Ectodermal cell (in vitro differentiated cells): ENCODE results near the gene BBS1.
A peak's percentile ranks its signal among the peaks of the same experiment; 100 is the strongest.

ENCODE experiments used
- H3K27ac ChIP-seq: 2 replicates; pipeline ENCODE4 v1.7.0; 2013; ENCODE audit warnings: mild to moderate bottlenecking, low read depth, low read length; ENCODE audit not compliant: insufficient read depth, poor library complexity, severe bottlenecking
- H3K27me3 ChIP-seq: 2 replicates; pipeline ENCODE4 v1.7.0; 2013; ENCODE audit warnings: mild to moderate bottlenecking, low read length; ENCODE audit not compliant: insufficient read depth, control insufficient read depth, poor library complexity, severe bottlenecking
- H3K36me3 ChIP-seq: one replicate; pipeline ENCODE4 v1.7.0; 2013; ENCODE audit warnings: low read length; ENCODE audit not compliant: control insufficient read depth, insufficient read depth
- H3K4me1 ChIP-seq: one replicate; pipeline ENCODE4 v1.7.0; 2013; ENCODE audit warnings: low read length; ENCODE audit not compliant: control insufficient read depth, insufficient read depth
- H3K4me3 ChIP-seq: 2 replicates; pipeline ENCODE4 v1.7.0; 2013; ENCODE audit warnings: low read depth, low read length, control low read depth; ENCODE audit not compliant: insufficient read depth
- H3K9me3 ChIP-seq: 2 replicates; pipeline ENCODE4 v1.7.0; 2013; ENCODE audit warnings: mild to moderate bottlenecking, low read length, moderate library complexity; ENCODE audit not compliant: control insufficient read depth
- WGBS, 2 experiments: methylation state at CpG; one replicate each; pipeline ENCODE4 v1.1.7; 2013; ENCODE audit warnings: missing lambda C conversion rate in 2 of 2; 5-methylcytosine and 5-hydroxymethylcytosine counted together

BBS1 gene

GRCh38 chr11:66492161-66492865, 18.1 kb upstream of the BBS1 start:
- Histone ChIP-seq H3K36me3 (peaks cover 8% of the 10 kb centered on the region), H3K4me1 (no peaks in the 10 kb centered on the region), H3K27ac (no peak overlapping the region), H3K27me3 (no peaks in the 10 kb centered on the region), H3K4me3 (no peak overlapping the region), H3K9me3 (no peaks in the 10 kb centered on the region)
- 95 to 96% methylated on average over 10 of the region's 10 CpGs for WGBS, 2 experiments

DNA sequence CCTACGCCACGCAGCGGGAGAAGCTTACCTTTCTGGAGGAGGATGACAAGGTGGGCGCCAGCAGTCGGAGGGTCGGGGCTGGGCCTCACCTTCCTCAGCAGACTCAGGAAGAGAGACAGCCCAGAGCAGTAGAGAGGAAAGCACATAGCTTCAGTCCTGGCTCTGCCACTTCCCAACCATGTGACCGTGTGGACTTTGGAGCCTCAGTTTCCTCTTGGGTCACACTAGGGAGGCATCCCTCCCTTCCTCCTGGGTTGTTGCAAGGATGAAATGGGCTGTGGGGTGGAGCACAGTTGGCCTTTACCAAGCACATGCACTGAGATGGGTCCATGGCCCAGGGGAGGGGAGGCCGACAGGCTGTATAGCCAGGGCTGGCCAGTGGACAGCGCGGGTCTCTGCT, 17.3 kb upstream of the BBS1 start:
- H3K27me3 ChIP-seq, result no peaks in the 10 kb centered on the region
- 95 to 96% methylated on average over 10 of the region's 10 CpGs for WGBS, 2 experiments
- H3K9me3 ChIP-seq, result no peaks in the 10 kb centered on the region
- H3K4me3 ChIP-seq, result no peak overlapping the region
- no peak overlapping the region for H3K27ac ChIP-seq
- peaks cover 8% of the 10 kb centered on the region for H3K36me3 ChIP-seq
- H3K4me1 ChIP-seq, result no peaks in the 10 kb centered on the region

DNA sequence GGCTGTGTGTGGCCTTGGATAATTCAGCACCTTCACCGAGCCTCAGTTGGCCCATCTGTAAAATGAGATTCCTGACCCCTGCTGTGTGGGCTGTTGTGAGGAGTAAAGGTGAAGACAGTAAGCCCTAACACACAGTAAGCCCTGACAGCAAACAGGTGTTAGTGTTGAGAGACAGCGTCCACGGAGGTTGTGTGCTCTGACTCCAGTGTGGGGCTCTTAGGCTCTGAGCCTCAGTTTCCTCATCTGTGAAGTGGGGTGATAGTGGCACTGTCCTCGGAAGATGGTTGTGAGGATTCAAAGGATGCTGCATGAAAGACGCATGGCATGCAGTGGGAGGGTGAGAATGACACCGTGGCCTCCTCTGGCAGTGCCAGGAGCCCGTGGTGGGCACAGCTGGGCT, 16.0 kb upstream of the BBS1 start:
- 94 to 95% methylated on average over 7 of the region's 7 CpGs for WGBS, 2 experiments
- H3K36me3 ChIP-seq, result peaks cover 8% of the 10 kb centered on the region
- H3K4me1 ChIP-seq, result no peaks in the 10 kb centered on the region

DNA sequence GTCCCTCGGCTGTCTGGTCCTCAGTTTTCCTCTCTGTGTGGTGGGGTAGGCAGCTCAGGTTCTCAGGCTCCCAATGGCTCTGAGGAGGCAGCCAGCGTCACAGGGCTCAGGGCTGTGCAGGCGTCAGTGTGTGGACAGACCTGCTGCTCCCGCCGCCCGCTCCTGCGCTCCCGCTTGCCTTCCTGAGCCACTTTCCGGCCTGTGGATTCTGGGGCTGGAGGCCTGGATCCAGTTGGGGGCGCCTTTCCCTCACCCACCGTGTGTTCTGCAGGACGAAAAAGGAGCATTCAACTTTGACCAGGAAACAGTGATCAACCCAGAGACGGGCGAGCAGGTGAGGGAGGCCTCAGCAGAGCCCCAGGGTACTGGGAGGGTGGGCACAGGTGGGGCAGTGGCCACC, 15.5 kb upstream of the BBS1 start:
- no peaks in the 10 kb centered on the region for H3K27me3 ChIP-seq
- no peak overlapping the region for H3K4me3 ChIP-seq
- H3K27ac ChIP-seq, result no peak overlapping the region
- H3K4me1 ChIP-seq, result no peaks in the 10 kb centered on the region
- peaks cover 8% of the 10 kb centered on the region for H3K36me3 ChIP-seq
- WGBS, 2 experiments, result 83 to 87% methylated on average over 14 of the region's 14 CpGs
- no peaks in the 10 kb centered on the region for H3K9me3 ChIP-seq

More for the DNA sequence above, 16.0 kb upstream of the BBS1 start:
- Histone ChIP-seq H3K4me3 (no peak overlapping the region), H3K27ac (no peak overlapping the region), H3K27me3 (no peaks in the 10 kb centered on the region), H3K9me3 (no peaks in the 10 kb centered on the region)

GRCh38 chr11:66495401-66495854, 15.0 kb upstream of the BBS1 start:
- Histone ChIP-seq H3K36me3 (peaks cover 8% of the 10 kb centered on the region), H3K27ac (no peak overlapping the region), H3K9me3 (no peaks in the 10 kb centered on the region), H3K4me3 (no peak overlapping the region), H3K4me1 (no peaks in the 10 kb centered on the region), H3K27me3 (no peaks in the 10 kb centered on the region)
- 92 to 94% methylated on average over 17 of the region's 17 CpGs for WGBS, 2 experiments

DNA sequence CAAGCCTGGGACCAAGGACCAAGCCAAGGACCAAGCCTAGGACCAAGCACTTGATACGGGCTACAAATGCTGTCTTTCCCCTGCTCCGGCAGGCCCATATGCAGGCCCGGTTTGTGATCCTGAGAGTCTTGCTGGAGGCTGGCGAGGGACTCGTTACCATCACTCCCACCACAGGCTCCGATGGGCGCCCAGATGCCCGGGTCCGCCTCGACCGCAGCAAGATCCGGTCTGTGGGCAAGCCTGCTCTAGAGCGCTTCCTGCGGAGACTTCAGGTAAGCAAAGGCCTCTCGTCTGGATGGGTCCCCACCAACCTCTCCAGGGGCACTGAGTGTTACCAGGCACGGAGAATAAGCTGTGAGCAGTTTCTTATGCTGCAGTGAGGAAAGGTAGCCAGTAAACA, 13.2 kb upstream of the BBS1 start:
- peaks cover 8% of the 10 kb centered on the region for H3K36me3 ChIP-seq

GRCh38 chr11:66498506-66498905, 11.9 kb upstream of the BBS1 start:
- H3K9me3 ChIP-seq, result no peaks in the 10 kb centered on the region
- no peaks in the 10 kb centered on the region for H3K4me1 ChIP-seq
- H3K27me3 ChIP-seq, result no peaks in the 10 kb centered on the region
- no peak overlapping the region for H3K4me3 ChIP-seq
- peaks cover 4% of the 10 kb centered on the region for H3K36me3 ChIP-seq
- WGBS, 2 experiments, result 90 to 97% methylated on average over 3 to 5 of the region's 5 CpGs
- H3K27ac ChIP-seq, result no peak overlapping the region

More for the DNA sequence above, 13.2 kb upstream of the BBS1 start:
- 95 to 97% methylated on average over 16 of the region's 16 CpGs for WGBS, 2 experiments
- Histone ChIP-seq H3K4me1 (no peaks in the 10 kb centered on the region), H3K9me3 (no peaks in the 10 kb centered on the region), H3K27me3 (no peaks in the 10 kb centered on the region), H3K27ac (no peak overlapping the region), H3K4me3 (no peak overlapping the region)

DNA sequence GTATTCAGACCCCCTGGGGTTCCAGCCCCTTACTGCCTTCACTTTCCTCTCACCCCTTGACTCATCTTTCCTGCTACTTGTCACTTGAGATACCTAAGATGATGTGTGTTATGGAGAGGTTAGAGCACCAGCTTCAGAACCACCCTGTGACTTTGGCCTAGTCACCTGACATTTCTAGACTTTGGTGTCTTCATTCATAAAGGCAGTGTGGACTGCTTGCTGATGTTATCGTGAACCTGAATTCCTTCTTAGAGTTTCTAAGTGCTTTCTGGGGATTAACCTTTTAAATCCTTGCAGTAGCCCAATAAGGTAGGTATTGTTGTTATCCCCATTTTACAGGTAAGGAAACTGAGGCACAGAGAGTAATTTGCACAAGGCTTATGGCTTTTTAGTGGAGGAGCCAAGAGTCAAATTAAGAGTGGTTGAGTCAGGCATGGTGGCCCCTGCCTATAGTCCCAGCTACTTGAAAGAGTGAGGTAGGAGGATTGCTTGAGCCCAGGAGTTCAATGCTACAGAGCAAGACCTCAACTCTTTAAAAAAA, 5.1 kb upstream of the BBS1 start:
- no peaks in the 10 kb centered on the region for H3K36me3 ChIP-seq
- H3K4me3 ChIP-seq, result no peak overlapping the region
- H3K27me3 ChIP-seq, result no peaks in the 10 kb centered on the region
- no peaks in the 10 kb centered on the region for H3K9me3 ChIP-seq
- H3K27ac ChIP-seq, result no peak overlapping the region
- H3K4me1 ChIP-seq, result no peaks in the 10 kb centered on the region
- WGBS, 2 experiments, result 95 to 97% methylated on average over 1 of the region's 1 CpG

DNA sequence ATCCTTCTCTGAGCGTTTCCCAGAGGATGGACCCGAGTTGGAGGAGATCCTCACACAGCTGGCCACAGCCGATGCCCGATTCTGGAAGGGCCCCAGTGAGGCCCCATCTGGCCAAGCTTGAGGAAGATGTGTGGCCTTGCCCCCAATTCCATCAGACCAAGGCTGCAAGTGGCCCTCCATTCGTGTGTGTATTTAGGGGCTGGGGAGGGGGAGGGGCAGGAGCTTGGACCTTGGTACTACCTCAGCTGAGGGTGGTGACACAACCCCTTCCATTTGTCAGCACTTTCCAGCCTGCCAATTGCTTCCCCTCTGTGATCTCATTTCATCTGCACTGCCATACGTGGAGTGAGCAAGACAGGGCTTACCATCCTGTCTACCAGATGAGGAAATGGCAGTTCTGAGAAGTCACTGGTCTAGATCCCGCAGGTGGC, 1.3 kb upstream of the BBS1 start:
- no peaks in the 10 kb centered on the region for H3K36me3 ChIP-seq
- H3K4me1 ChIP-seq, result no peaks in the 10 kb centered on the region
- H3K4me3 ChIP-seq, result no peak overlapping the region
- H3K9me3 ChIP-seq, result no peaks in the 10 kb centered on the region
- H3K27me3 ChIP-seq, result no peaks in the 10 kb centered on the region
- H3K27ac ChIP-seq, result no peak overlapping the region
- WGBS, 2 experiments, result 90 to 91% methylated on average over 7 of the region's 7 CpGs

- WGBS, 2 experiments, result 13 to 16% methylated on average over 5 of the region's 5 CpGs
- H3K36me3 ChIP-seq, result no peaks in the 10 kb centered on the region
- no peak overlapping the region for H3K27ac ChIP-seq
- peak overlapping the region; percentile 68 for H3K4me3 ChIP-seq
- no peaks in the 10 kb centered on the region for H3K27me3 ChIP-seq
- H3K9me3 ChIP-seq, result no peaks in the 10 kb centered on the region
- no peaks in the 10 kb centered on the region for H3K4me1 ChIP-seq
These were observed 530 bp downstream of the BBS1 start for GRCh38 chr11:66510990-66511339.
